ENCODE data around the gene F13A1. TPM values are rescaled to one million over a fixed set of nuclear protein-coding genes. Genes with fewer than 3 reads are reported as not detected.

F13A1 gene
- total and polyA plus RNA-seq, 2 of the 8 experiments (the other 6 are each of a cell fraction or from before 2014, with no cell fraction given) = 0.57 to 1.5 TPM

- Histone ChIP-seq H2BK12ac (ENCODE audit: low read depth, low read length) (no peak overlapping the region), H3K27me3 (replicated peaks in 1 of 4; ENCODE audit: control insufficient read depth in 3 of 4, extremely low read depth in 1 of 4, insufficient read depth in 3 of 4, low read length in 3 of 4) (no peaks in the 10 kb centered on the region; a peak in 1 of 7 replicates), H3K79me2 (ENCODE audit: control insufficient read depth in 1 of 2, insufficient read depth in 2 of 2, low read length in 2 of 2) (no peaks in the 10 kb centered on the region), H2BK20ac (ENCODE audit: low read length) (no peak overlapping the region), H3K56ac (replicated peaks; ENCODE audit: insufficient read length, low read depth, low read length) (no peak overlapping the region), H4K91ac (replicated peaks; ENCODE audit: insufficient read length, low read length) (no peak overlapping the region), H3K23ac (ENCODE audit: insufficient read length) (no peak overlapping the region), H3K27ac (ENCODE audit: low read depth, low read length) (no peak overlapping the region), H3K4me1 (replicated peaks in 1 of 4; ENCODE audit: control insufficient read depth in 3 of 4, insufficient read depth in 4 of 4, low read length in 3 of 4) (no peaks in the 10 kb centered on the region), H2BK5ac (ENCODE audit: low read depth, low read length) (no peak overlapping the region), H2BK120ac (replicated peaks; ENCODE audit: low read depth, low read length) (no peak overlapping the region), H3K4ac (replicated peaks; ENCODE audit: insufficient read length, low read depth, low read length) (no peak overlapping the region), H4K20me1 (replicated peaks in 1 of 2; ENCODE audit: control insufficient read depth in 1 of 2, insufficient read depth in 2 of 2, low read length in 2 of 2) (no peaks in the 10 kb centered on the region), H3K4me3 (ENCODE audit: extremely low read depth in 1 of 4, insufficient read depth in 2 of 4, low read depth in 3 of 4, low read length in 4 of 4) (no peak overlapping the region), H2AK5ac (ENCODE audit: low read depth, low read length) (no peak overlapping the region), H3K14ac (ENCODE audit: insufficient read length) (no peak overlapping the region), H3K36me3 (ENCODE audit: control insufficient read depth in 2 of 4, insufficient read depth in 4 of 4, low read length in 3 of 4) (no peaks in the 10 kb centered on the region), H4K5ac (ENCODE audit: insufficient read length, low read depth, low read length) (no peak overlapping the region), H2BK15ac (ENCODE audit: low read length) (no peak overlapping the region), H3K4me2 (ENCODE audit: insufficient read depth in 1 of 2, low read depth in 2 of 2, low read length in 2 of 2) (no peak overlapping the region), H2AFZ (ENCODE audit: low read length) (no peak overlapping the region), H3K79me1 (ENCODE audit: low read depth, low read length) (no peaks in the 10 kb centered on the region), H4K8ac (ENCODE audit: extremely low read depth, insufficient read depth, low read length) (no peak overlapping the region), H3K18ac (ENCODE audit: extremely low read depth, low read length) (no peak overlapping the region), H3K9ac (replicated peaks in 1 of 4; ENCODE audit: extremely low read depth in 1 of 4, low read depth in 3 of 4, low read length in 3 of 4) (no peak overlapping the region), H3K9me3 (ENCODE audit: insufficient read depth in 2 of 2, low read depth in 1 of 2, low read length in 1 of 2) (no peaks in the 10 kb centered on the region), H3K23me2 (ENCODE audit: low read depth, low read length) (no peaks in the 10 kb centered on the region)
- WGBS, 2 experiments (ENCODE audit: extremely low coverage in 1 of 2, insufficient coverage in 1 of 2, insufficient read length in 1 of 2, insufficient replicate concordance in 2 of 2, low coverage in 1 of 2, low lambda C conversion rate in 2 of 2, missing lambda C conversion rate in 1 of 2) = 97% methylated on average over 3 of the region's 3 CpGs; no CpG with 5 or more reads in 1 of the 2 experiments
- DNase-seq (ENCODE audit: low read depth in 1 of 2, low spot score in 2 of 2) = no peak
- FAIRE-seq = no peak
- POLR2A ChIA-PET (ENCODE audit: partially characterized antibody) = interaction anchor here (0.9 kb wide), 1 partner anchor 13 kb away, joined by 3 read pairs; the partner anchor contains the start of gene F13A1
- CTCF ChIA-PET (ENCODE audit: partially characterized antibody) = no interaction called here
- TF ChIP-seq ATF2 (IDR thresholded peaks at IDR 0.05; ENCODE audit: low read length) = no peak
- TF ChIP-seq RXRA (IDR thresholded peaks at IDR 0.05; ENCODE audit: insufficient read depth, low read depth, low read length) = no peak
- TF ChIP-seq TAF1 (IDR thresholded peaks at IDR 0.05; ENCODE audit: low read depth, low read length) = no peak
- TF ChIP-seq EP300 (IDR thresholded peaks at IDR 0.05; ENCODE audit: borderline replicate concordance in 1 of 2, low read depth in 2 of 2, low read length in 2 of 2) = no peak
- TF ChIP-seq KDM1A (IDR thresholded peaks at IDR 0.05; ENCODE audit: borderline replicate concordance, low read length) = no peak
- no peak for TF ChIP-seq TBP (IDR thresholded peaks at IDR 0.05; ENCODE audit: low read depth, low read length)
- no peak for TF ChIP-seq SIX5 (IDR thresholded peaks at IDR 0.05; ENCODE audit: low read depth, low read length)
- no peak for TF ChIP-seq CBX8 (IDR thresholded peaks at IDR 0.05; ENCODE audit: borderline replicate concordance, low read depth, low read length)
- TF ChIP-seq TCF12 (IDR thresholded peaks at IDR 0.05; ENCODE audit: low read depth, low read length) = no peak
- no peak for TF ChIP-seq CTBP2 (IDR thresholded peaks at IDR 0.05; ENCODE audit: borderline replicate concordance, insufficient read depth, insufficient read length, low read length)
- no peak for TF ChIP-seq CHD1 (IDR thresholded peaks at IDR 0.05; ENCODE audit: low read depth, low read length)
Measured at GRCh38 chr6:6332811-6333244, 12.4 kb upstream of the F13A1 start.

Measured in H1 (cell line).